SU-DHL-6 (cell line): ENCODE measurements around the gene BRIP1.

ENCODE experiments used
- EZH2phosphoT487 ChIP-seq: fragments of 200-600 bp; sonication (generic), shearing (Covaris generic); conservative IDR thresholded peaks from 2 replicates; pipeline ENCODE4 v1.6.1; 2018; ENCODE audit warnings: mild to moderate bottlenecking, antibody characterized with exemption, low read length, moderate library complexity, mixed read lengths
- TF ChIP-seq, protein P1 (sequence below): fragments of 200-600 bp; sonication (generic); IDR thresholded peaks from one replicate; pipeline ENCODE4 v1.5.1; 2017; ENCODE audit warnings: antibody characterized with exemption, mild to moderate bottlenecking, low read length, moderate library complexity; ENCODE audit not compliant: insufficient read depth, poor library complexity, severe bottlenecking

DNA sequence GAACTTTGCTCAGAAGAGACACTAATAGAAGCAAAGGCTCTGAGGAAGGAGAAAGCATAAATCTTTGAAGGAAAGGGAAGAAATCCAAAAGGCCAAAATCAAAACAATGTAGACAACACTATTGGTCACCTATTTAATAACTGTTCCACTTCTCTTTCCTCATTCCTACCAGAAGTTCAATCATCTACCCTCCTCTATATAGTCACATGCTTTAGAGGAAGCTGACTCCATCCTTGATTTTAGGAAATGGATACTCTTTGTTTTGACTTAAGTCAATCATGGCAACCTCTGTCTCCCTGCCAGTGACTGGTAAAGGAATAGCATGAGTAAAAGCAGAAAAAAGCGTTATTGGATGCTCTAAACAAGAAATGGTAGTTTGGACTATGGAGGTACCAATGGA lies 7.3 kb downstream of the BRIP1 start:
- TF ChIP-seq, protein P1, sequence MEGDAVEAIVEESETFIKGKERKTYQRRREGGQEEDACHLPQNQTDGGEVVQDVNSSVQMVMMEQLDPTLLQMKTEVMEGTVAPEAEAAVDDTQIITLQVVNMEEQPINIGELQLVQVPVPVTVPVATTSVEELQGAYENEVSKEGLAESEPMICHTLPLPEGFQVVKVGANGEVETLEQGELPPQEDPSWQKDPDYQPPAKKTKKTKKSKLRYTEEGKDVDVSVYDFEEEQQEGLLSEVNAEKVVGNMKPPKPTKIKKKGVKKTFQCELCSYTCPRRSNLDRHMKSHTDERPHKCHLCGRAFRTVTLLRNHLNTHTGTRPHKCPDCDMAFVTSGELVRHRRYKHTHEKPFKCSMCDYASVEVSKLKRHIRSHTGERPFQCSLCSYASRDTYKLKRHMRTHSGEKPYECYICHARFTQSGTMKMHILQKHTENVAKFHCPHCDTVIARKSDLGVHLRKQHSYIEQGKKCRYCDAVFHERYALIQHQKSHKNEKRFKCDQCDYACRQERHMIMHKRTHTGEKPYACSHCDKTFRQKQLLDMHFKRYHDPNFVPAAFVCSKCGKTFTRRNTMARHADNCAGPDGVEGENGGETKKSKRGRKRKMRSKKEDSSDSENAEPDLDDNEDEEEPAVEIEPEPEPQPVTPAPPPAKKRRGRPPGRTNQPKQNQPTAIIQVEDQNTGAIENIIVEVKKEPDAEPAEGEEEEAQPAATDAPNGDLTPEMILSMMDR, result no peak
- no peak for TF ChIP-seq EZH2phosphoT487
